Esophagus squamous epithelium (tissue), 4 donors: ENCODE results near the gene MPP4.

ENCODE experiments used
- CTCF ChIP-seq, 6 experiments: fragments of 450-650 bp in 4 of 6; fragments of 200-600 bp in 2 of 6; sonication (generic) in 2 of 6; IDR thresholded peaks; one replicate each; pipeline ENCODE4 v1.5.1; 2016 to 2019; ENCODE audit warnings: antibody characterized with exemption in 6 of 6, mild to moderate bottlenecking in 4 of 6, moderate library complexity in 4 of 6
- POLR2A ChIP-seq, 4 donors: fragments of 450-650 bp; IDR thresholded peaks; one replicate each; pipeline ENCODE4 v1.6.1; 2017; ENCODE audit warnings: antibody characterized with exemption in 4 of 4, mild to moderate bottlenecking in 4 of 4, moderate library complexity in 3 of 4

GRCh38 chr2:201621293-201621999 lies 77.0 kb downstream of the MPP4 start:
- TF ChIP-seq CTCF (IDR thresholded peaks at IDR 0.05), result no peak
- no peak for TF ChIP-seq POLR2A (IDR thresholded peaks at IDR 0.05)
